ENCODE results near the gene TLE4. TPM values are rescaled to one million over a fixed set of nuclear protein-coding genes. Genes with fewer than 3 reads are reported as not detected.

Gene TLE4
- total RNA-seq, 1 experiment from 2014 or later, result 8.7 TPM

GRCh38 chr9:79756414-79756813, 184.6 kb downstream of the TLE4 start:
- CTCF ChIA-PET, result interaction anchor here (0.7 to 1.0 kb wide), 2 partner anchors 9 to 276 kb away, joined by 3 read pairs; no protein-coding TSS in a partner anchor
- no TSS peak for BruUV-seq (replicated peaks)
- Mint-ChIP-seq H3K27ac (ENCODE audit: low read depth, unreplicated experiment) (no peak overlapping the region), H3K4me3 (ENCODE audit: unreplicated experiment) (no peak overlapping the region), H3K4me1 (ENCODE audit: insufficient read depth, unreplicated experiment) (no peaks in the 10 kb centered on the region), H3K9me3 (ENCODE audit: unreplicated experiment) (peaks cover 7% of the 10 kb centered on the region), H3K36me3 (ENCODE audit: insufficient read depth, unreplicated experiment) (no peaks in the 10 kb centered on the region), H3K27me3 (ENCODE audit: insufficient read depth, unreplicated experiment) (no peaks in the 10 kb centered on the region)
- no peak for TF ChIP-seq CTCF (IDR thresholded peaks at IDR 0.05; ENCODE audit: unreplicated experiment)
- intact Hi-C loops (cut with micrococcal nuclease), result no loop called here
- POLR2A ChIA-PET, result no interaction called here
- DNase-seq (ENCODE audit: unreplicated experiment), result no peak

- no peak for TF ChIP-seq CTCF (IDR thresholded peaks at IDR 0.05; ENCODE audit: unreplicated experiment)
- Mint-ChIP-seq H3K27me3 (ENCODE audit: insufficient read depth, unreplicated experiment) (no peaks in the 10 kb centered on the region), H3K4me1 (ENCODE audit: insufficient read depth, unreplicated experiment) (no peaks in the 10 kb centered on the region), H3K4me3 (ENCODE audit: unreplicated experiment) (no peak overlapping the region), H3K27ac (ENCODE audit: low read depth, unreplicated experiment) (no peak overlapping the region), H3K36me3 (ENCODE audit: insufficient read depth, unreplicated experiment) (no peaks in the 10 kb centered on the region), H3K9me3 (ENCODE audit: unreplicated experiment) (peaks cover 7% of the 10 kb centered on the region)
- POLR2A ChIA-PET, result no interaction called here
- no TSS peak for BruUV-seq (replicated peaks)
- CTCF ChIA-PET, result interaction anchor here (0.6 to 1.6 kb wide), 3 partner anchors 8 to 167 kb away, joined by 3 read pairs; no protein-coding TSS in a partner anchor
- intact Hi-C loops (cut with micrococcal nuclease), result no loop called here
- DNase-seq (ENCODE audit: unreplicated experiment), result no peak
Measured at GRCh38 chr9:79757074-79757473, 185.3 kb downstream of the TLE4 start.

- BruUV-seq (replicated peaks), result no TSS peak
- Mint-ChIP-seq H3K36me3 (ENCODE audit: insufficient read depth, unreplicated experiment) (no peaks in the 10 kb centered on the region), H3K9me3 (ENCODE audit: unreplicated experiment) (peaks cover 4% of the 10 kb centered on the region), H3K4me1 (ENCODE audit: insufficient read depth, unreplicated experiment) (no peaks in the 10 kb centered on the region), H3K27ac (ENCODE audit: low read depth, unreplicated experiment) (no peak overlapping the region), H3K4me3 (ENCODE audit: unreplicated experiment) (no peak overlapping the region), H3K27me3 (ENCODE audit: insufficient read depth, unreplicated experiment) (no peaks in the 10 kb centered on the region)
- TF ChIP-seq CTCF (IDR thresholded peaks at IDR 0.05; ENCODE audit: unreplicated experiment), result peak; percentile 47
- no peak for DNase-seq (ENCODE audit: unreplicated experiment)
- intact Hi-C loops (cut with micrococcal nuclease), result no loop called here
- POLR2A ChIA-PET, result interaction anchor here (0.5 to 0.8 kb wide), 3 partner anchors 17 to 226 kb away, joined by 3 read pairs; no protein-coding TSS in a partner anchor
- CTCF ChIA-PET, result interaction anchor here (0.6 to 1.6 kb wide), 7 partner anchors 14 to 187 kb away, joined by 3 to 5 read pairs (median 3); no protein-coding TSS in a partner anchor
Measured at GRCh38 chr9:79757881-79758669, 186.3 kb downstream of the TLE4 start.

GRCh38 chr9:79759460-79759859, 187.7 kb downstream of the TLE4 start:
- ChIA-PET POLR2A (no interaction called here), CTCF (no interaction called here)
- Mint-ChIP-seq H3K27ac (ENCODE audit: low read depth, unreplicated experiment) (no peak overlapping the region), H3K4me1 (ENCODE audit: insufficient read depth, unreplicated experiment) (peaks cover 6% of the 10 kb centered on the region), H3K4me3 (ENCODE audit: unreplicated experiment) (no peak overlapping the region), H3K36me3 (ENCODE audit: insufficient read depth, unreplicated experiment) (no peaks in the 10 kb centered on the region), H3K9me3 (ENCODE audit: unreplicated experiment) (no peaks in the 10 kb centered on the region), H3K27me3 (ENCODE audit: insufficient read depth, unreplicated experiment) (no peaks in the 10 kb centered on the region)
- no TSS peak for BruUV-seq (replicated peaks)
- TF ChIP-seq CTCF (IDR thresholded peaks at IDR 0.05; ENCODE audit: unreplicated experiment), result no peak
- peak; percentile 6 for DNase-seq (ENCODE audit: unreplicated experiment)
- intact Hi-C loops (cut with micrococcal nuclease), result no loop called here
